Measurements from ENCODE around the gene MSRB1.
"Not testable (repeated sequence)": the region's sequence is repeated elsewhere in the genome, so short reads cannot be mapped to it uniquely, and the experiment has no call there.

MSRB1 gene

GRCh38 chr16:1940273-1941161 lies 2.5 kb downstream of the MSRB1 start:
- H4K8ac ChIP-seq (ENCODE audit: low read depth, low read length): no peak overlapping the region
- no CpG with 5 or more reads among the region's 23 CpGs for WGBS, 2 donors (ENCODE audit: extremely low coverage in 2 of 2, insufficient read length in 2 of 2, insufficient replicate concordance in 1 of 2)
- no peaks in the 10 kb centered on the region for H3K9me3 ChIP-seq (replicated peaks in 1 of 2; ENCODE audit: control insufficient read depth in 2 of 2, insufficient read depth in 1 of 2, low read depth in 1 of 2, low read length in 2 of 2)
- H3K4me3 ChIP-seq (ENCODE audit: low read length in 2 of 2): no peak overlapping the region
- no peak overlapping the region for H3K27ac ChIP-seq (replicated peaks; ENCODE audit: low read length)
- H4K91ac ChIP-seq (ENCODE audit: low read depth, low read length, poor library complexity): no peak overlapping the region
- peak overlapping the region; percentile 44 for H3K9ac ChIP-seq (ENCODE audit: low read depth, low read length, poor library complexity)
- H2BK15ac ChIP-seq (ENCODE audit: low read length): no peak overlapping the region
- H3K4me1 ChIP-seq (ENCODE audit: control insufficient read depth in 2 of 2, insufficient read depth in 1 of 2, low read depth in 1 of 2, low read length in 2 of 2): peaks cover 6 to 10% of the 10 kb centered on the region in 2 donors
- H3K18ac ChIP-seq (ENCODE audit: low read length): no peak overlapping the region
- H3K4ac ChIP-seq (ENCODE audit: low read length): no peak overlapping the region
- H3K36me3 ChIP-seq (replicated peaks in 1 of 2; ENCODE audit: control insufficient read depth in 2 of 2, insufficient read depth in 2 of 2, low read length in 2 of 2): peaks cover 13 to 30% of the 10 kb centered on the region in 2 donors
- no peak overlapping the region for H2AK5ac ChIP-seq (ENCODE audit: low read depth, low read length)
- H3K23ac ChIP-seq (ENCODE audit: low read depth, low read length, poor library complexity): no peak overlapping the region
- no peak for DNase-seq (ENCODE audit: low spot score)
- peaks cover 0 to 3% (median 0%) of the 10 kb centered on the region in 3 experiments for H3K27me3 ChIP-seq (ENCODE audit: control insufficient read depth in 3 of 3, insufficient read depth in 3 of 3, low read depth in 1 of 3, low read length in 3 of 3)
- peak overlapping the region; percentile 48 for H2BK5ac ChIP-seq (ENCODE audit: low read length)
- no peak overlapping the region for H2BK120ac ChIP-seq (ENCODE audit: low read depth, low read length)
- no peak overlapping the region for H2AFZ ChIP-seq (ENCODE audit: low read length)
- H3K79me1 ChIP-seq (ENCODE audit: low read depth, low read length): no peaks in the 10 kb centered on the region
- no peak overlapping the region for H3K4me2 ChIP-seq (ENCODE audit: insufficient read depth, low read length, poor library complexity, severe bottlenecking)
- H2BK12ac ChIP-seq (ENCODE audit: low read length): no peak overlapping the region
- no peak overlapping the region for H3K14ac ChIP-seq (ENCODE audit: low read length)

- not testable (repeated sequence) for H3K79me1 ChIP-seq (ENCODE audit: low read depth, low read length); H3K9ac ChIP-seq (ENCODE audit: low read depth, low read length, poor library complexity); H2BK12ac ChIP-seq (ENCODE audit: low read length); H3K27me3 ChIP-seq (ENCODE audit: control insufficient read depth in 3 of 3, insufficient read depth in 3 of 3, low read depth in 1 of 3, low read length in 3 of 3); H2AFZ ChIP-seq (ENCODE audit: low read length); H3K4me2 ChIP-seq (ENCODE audit: insufficient read depth, low read length, poor library complexity, severe bottlenecking); DNase-seq (ENCODE audit: low spot score); H4K8ac ChIP-seq (ENCODE audit: low read depth, low read length); H3K23ac ChIP-seq (ENCODE audit: low read depth, low read length, poor library complexity); H2AK5ac ChIP-seq (ENCODE audit: low read depth, low read length); H3K4me3 ChIP-seq (ENCODE audit: low read length in 2 of 2); H3K9me3 ChIP-seq (replicated peaks in 1 of 2; ENCODE audit: control insufficient read depth in 2 of 2, insufficient read depth in 1 of 2, low read depth in 1 of 2, low read length in 2 of 2); H3K14ac ChIP-seq (ENCODE audit: low read length); H2BK15ac ChIP-seq (ENCODE audit: low read length); H2BK5ac ChIP-seq (ENCODE audit: low read length); H3K18ac ChIP-seq (ENCODE audit: low read length); H2BK120ac ChIP-seq (ENCODE audit: low read depth, low read length); H3K27ac ChIP-seq (replicated peaks; ENCODE audit: low read length); H4K91ac ChIP-seq (ENCODE audit: low read depth, low read length, poor library complexity); H3K4ac ChIP-seq (ENCODE audit: low read length)
- Histone ChIP-seq H3K4me1 (ENCODE audit: control insufficient read depth in 2 of 2, insufficient read depth in 1 of 2, low read depth in 1 of 2, low read length in 2 of 2) (peaks cover 6 to 12% of the 10 kb centered on the region in 2 donors), H3K36me3 (replicated peaks in 1 of 2; ENCODE audit: control insufficient read depth in 2 of 2, insufficient read depth in 2 of 2, low read length in 2 of 2) (peaks cover 13 to 30% of the 10 kb centered on the region in 2 donors)
- no CpG with 5 or more reads among the region's 8 CpGs for WGBS, 2 donors (ENCODE audit: extremely low coverage in 2 of 2, insufficient read length in 2 of 2, insufficient replicate concordance in 1 of 2)
Measured at GRCh38 chr16:1939833-1940232, 3.2 kb downstream of the MSRB1 start.

- H3K27ac ChIP-seq (replicated peaks; ENCODE audit: low read length): no peak overlapping the region
- DNase-seq (ENCODE audit: low spot score): no peak
- H2BK120ac ChIP-seq (ENCODE audit: low read depth, low read length): no peak overlapping the region
- H2AK5ac ChIP-seq (ENCODE audit: low read depth, low read length): no peak overlapping the region
- H3K4ac ChIP-seq (ENCODE audit: low read length): no peak overlapping the region
- H3K79me1 ChIP-seq (ENCODE audit: low read depth, low read length): no peaks in the 10 kb centered on the region
- H4K8ac ChIP-seq (ENCODE audit: low read depth, low read length): no peak overlapping the region
- peaks cover 6 to 12% of the 10 kb centered on the region in 2 donors for H3K4me1 ChIP-seq (ENCODE audit: control insufficient read depth in 2 of 2, insufficient read depth in 1 of 2, low read depth in 1 of 2, low read length in 2 of 2)
- no peak overlapping the region for H3K14ac ChIP-seq (ENCODE audit: low read length)
- H3K18ac ChIP-seq (ENCODE audit: low read length): no peak overlapping the region
- no peak overlapping the region for H3K23ac ChIP-seq (ENCODE audit: low read depth, low read length, poor library complexity)
- H2BK15ac ChIP-seq (ENCODE audit: low read length): no peak overlapping the region
- no CpG with 5 or more reads among the region's 17 CpGs for WGBS, 2 donors (ENCODE audit: extremely low coverage in 2 of 2, insufficient read length in 2 of 2, insufficient replicate concordance in 1 of 2)
- H4K91ac ChIP-seq (ENCODE audit: low read depth, low read length, poor library complexity): no peak overlapping the region
- H3K4me2 ChIP-seq (ENCODE audit: insufficient read depth, low read length, poor library complexity, severe bottlenecking): no peak overlapping the region
- H3K9me3 ChIP-seq (replicated peaks in 1 of 2; ENCODE audit: control insufficient read depth in 2 of 2, insufficient read depth in 1 of 2, low read depth in 1 of 2, low read length in 2 of 2): no peaks in the 10 kb centered on the region
- no peak overlapping the region for H2BK5ac ChIP-seq (ENCODE audit: low read length)
- H2AFZ ChIP-seq (ENCODE audit: low read length): no peak overlapping the region
- H2BK12ac ChIP-seq (ENCODE audit: low read length): no peak overlapping the region
- H3K27me3 ChIP-seq (ENCODE audit: control insufficient read depth in 3 of 3, insufficient read depth in 3 of 3, low read depth in 1 of 3, low read length in 3 of 3): no peaks in the 10 kb centered on the region
- no peak overlapping the region for H3K4me3 ChIP-seq (ENCODE audit: low read length in 2 of 2)
- H3K36me3 ChIP-seq (replicated peaks in 1 of 2; ENCODE audit: control insufficient read depth in 2 of 2, insufficient read depth in 2 of 2, low read length in 2 of 2): peaks cover 13 to 30% of the 10 kb centered on the region in 2 donors
- no peak overlapping the region for H3K9ac ChIP-seq (ENCODE audit: low read depth, low read length, poor library complexity)
Measured at GRCh38 chr16:1938910-1939309, 4.1 kb downstream of the MSRB1 start.

- Histone ChIP-seq H2BK12ac (ENCODE audit: low read length) (no peak overlapping the region), H2AFZ (ENCODE audit: low read length) (no peak overlapping the region), H4K91ac (ENCODE audit: low read depth, low read length, poor library complexity) (no peak overlapping the region), H3K36me3 (replicated peaks in 1 of 2; ENCODE audit: control insufficient read depth in 2 of 2, insufficient read depth in 2 of 2, low read length in 2 of 2) (peaks cover 13 to 30% of the 10 kb centered on the region in 2 donors), H3K14ac (ENCODE audit: low read length) (no peak overlapping the region), H3K27ac (replicated peaks; ENCODE audit: low read length) (no peak overlapping the region), H3K18ac (ENCODE audit: low read length) (no peak overlapping the region), H3K9me3 (replicated peaks in 1 of 2; ENCODE audit: control insufficient read depth in 2 of 2, insufficient read depth in 1 of 2, low read depth in 1 of 2, low read length in 2 of 2) (no peaks in the 10 kb centered on the region), H3K9ac (ENCODE audit: low read depth, low read length, poor library complexity) (no peak overlapping the region), H3K23ac (ENCODE audit: low read depth, low read length, poor library complexity) (no peak overlapping the region), H3K79me1 (ENCODE audit: low read depth, low read length) (no peaks in the 10 kb centered on the region), H3K4me1 (ENCODE audit: control insufficient read depth in 2 of 2, insufficient read depth in 1 of 2, low read depth in 1 of 2, low read length in 2 of 2) (peaks cover 6 to 11% of the 10 kb centered on the region in 2 donors), H4K8ac (ENCODE audit: low read depth, low read length) (no peak overlapping the region), H2BK5ac (ENCODE audit: low read length) (no peak overlapping the region), H3K27me3 (ENCODE audit: control insufficient read depth in 3 of 3, insufficient read depth in 3 of 3, low read depth in 1 of 3, low read length in 3 of 3) (no peaks in the 10 kb centered on the region), H2BK15ac (ENCODE audit: low read length) (no peak overlapping the region), H2AK5ac (ENCODE audit: low read depth, low read length) (no peak overlapping the region), H3K4me2 (ENCODE audit: insufficient read depth, low read length, poor library complexity, severe bottlenecking) (no peak overlapping the region), H3K4me3 (ENCODE audit: low read length in 2 of 2) (no peak overlapping the region), H3K4ac (ENCODE audit: low read length) (no peak overlapping the region), H2BK120ac (ENCODE audit: low read depth, low read length) (no peak overlapping the region)
- no CpG with 5 or more reads among the region's 10 CpGs for WGBS, 2 donors (ENCODE audit: extremely low coverage in 2 of 2, insufficient read length in 2 of 2, insufficient replicate concordance in 1 of 2)
- DNase-seq (ENCODE audit: low spot score): no peak
Measured at GRCh38 chr16:1938316-1938715, 4.7 kb downstream of the MSRB1 start.
